Keratinocyte (primary cell): ENCODE results near the gene B3GLCT. TPM values are rescaled to one million over a fixed set of nuclear protein-coding genes. Genes with fewer than 3 reads are reported as not detected.

ENCODE experiments used
- DNase-seq: peaks from one replicate; pipeline ENCODE4 v3.0.0-alpha.2; 2011; ENCODE audit warnings: low read depth, missing footprints, low spot score
- FAIRE-seq: peaks from 2 replicates; lab custom pipeline; 2011; peaks lifted over from hg19 to GRCh38; lab: Jason Lieb, UNC
- H2AFZ ChIP-seq: 2 replicates; pipeline ENCODE4 v1.6.0; 2012; ENCODE audit warnings: low read length, control low read depth, inconsistent platforms; ENCODE audit not compliant: control insufficient read depth
- H3K27ac ChIP-seq: 2 replicates; pipeline ENCODE4 v1.5.1; 2011; ENCODE audit warnings: low read length; ENCODE audit not compliant: control insufficient read depth, insufficient read depth
- H3K27me3 ChIP-seq: 3 replicates; pipeline ENCODE4 v1.6.0; 2011; ENCODE audit warnings: low read length; ENCODE audit not compliant: control insufficient read depth, insufficient read depth; ENCODE audit errors: extremely low read depth
- H3K36me3 ChIP-seq, 2 experiments: 2 replicates in 1 of 2; 3 replicates in 1 of 2; pipeline ENCODE4 v1.5.1; 2011; ENCODE audit warnings: low read length in 2 of 2, mild to moderate bottlenecking in 1 of 2; ENCODE audit not compliant: control insufficient read depth in 2 of 2, insufficient read depth in 2 of 2; ENCODE audit errors: extremely low read depth in 1 of 2
- H3K4me1 ChIP-seq: 3 replicates; pipeline ENCODE4 v1.5.1; 2011; ENCODE audit warnings: low read length; ENCODE audit not compliant: control insufficient read depth, insufficient read depth; ENCODE audit errors: extremely low read depth
- H3K4me2 ChIP-seq: 3 replicates; pipeline ENCODE4 v1.6.0; 2011; ENCODE audit warnings: low read depth, low read length; ENCODE audit not compliant: control insufficient read depth, insufficient read depth; ENCODE audit errors: extremely low read depth
- H3K4me3 ChIP-seq, 3 experiments: fragments of 200-600 bp in 1 of 3; sonication (generic) in 1 of 3; 2 replicates in 2 of 3; 3 replicates in 1 of 3; pipeline ENCODE4 v1.5.1; 2011 to 2016; ENCODE audit warnings: low read length in 3 of 3, mild to moderate bottlenecking in 3 of 3, control low read depth in 2 of 3, inconsistent platforms in 1 of 3, low read depth in 1 of 3, mixed read lengths in 1 of 3, mixed run types in 1 of 3, moderate library complexity in 1 of 3; ENCODE audit not compliant: control insufficient read depth in 2 of 3, insufficient read depth in 2 of 3; ENCODE audit errors: extremely low read depth in 1 of 3
- H3K79me2 ChIP-seq: 2 replicates; pipeline ENCODE4 v1.6.0; 2012; ENCODE audit warnings: low read length; ENCODE audit not compliant: control insufficient read depth, insufficient read depth
- H3K9ac ChIP-seq: 3 replicates; pipeline ENCODE4 v1.6.0; 2011; ENCODE audit warnings: low read length; ENCODE audit not compliant: control insufficient read depth, insufficient read depth; ENCODE audit errors: extremely low read depth
- H3K9me1 ChIP-seq: 3 replicates; pipeline ENCODE4 v1.6.0; 2011; ENCODE audit warnings: low read length; ENCODE audit not compliant: control insufficient read depth, insufficient read depth; ENCODE audit errors: extremely low read depth
- H3K9me3 ChIP-seq: 2 replicates; pipeline ENCODE4 v1.5.1; 2012; ENCODE audit warnings: low read depth, low read length; ENCODE audit not compliant: control insufficient read depth
- H4K20me1 ChIP-seq: 3 replicates; pipeline ENCODE4 v1.6.0; 2011; ENCODE audit warnings: low read length; ENCODE audit not compliant: control insufficient read depth, insufficient read depth; ENCODE audit errors: extremely low read depth
- CTCF ChIP-seq, 3 experiments: IDR thresholded peaks in 1 of 3; conservative IDR thresholded peaks in 1 of 3; optimal IDR thresholded peaks in 1 of 3; 2 replicates in 2 of 3; 3 replicates in 1 of 3; pipeline versions ENCODE3 to v1.5.1; 2011; ENCODE audit warnings: low read length in 3 of 3, mild to moderate bottlenecking in 3 of 3, moderate library complexity in 2 of 3, control low read depth in 1 of 3, inconsistent platforms in 1 of 3; ENCODE audit not compliant: insufficient read depth in 2 of 3; ENCODE audit errors: extremely low read depth in 1 of 3
- EZH2 ChIP-seq: IDR thresholded peaks from one replicate; pipeline ENCODE4 v1.6.1; 2012; ENCODE audit warnings: inconsistent platforms, mild to moderate bottlenecking, low read length, moderate library complexity
- dilution Hi-C: fragments of 300-500 bp; cut with MboI; formaldehyde crosslinking; loops from one replicate; pipeline ENCODE4 v1.7.0; 2020; ENCODE audit warnings: low sequenced_read_pairs; ENCODE audit not compliant: extremely low pct_ligation_motif_present
- polyA plus RNA-seq, 5 experiments: library from polyadenylated mRNA; depleted of rRNA in 3 of 5; stranded (reverse) in 3 of 5; stranded (forward) in 1 of 5; unstranded in 1 of 5; fragments of >200 nt; gene quantifications; 1 replicate in 1 of 5; 2 replicates in 3 of 5; 3 replicates in 1 of 5; pipeline versions ENCODE4 v1.2.1 to v1.2.3, GENCODE V29; 2011 to 2012; ENCODE audit warnings: missing spikeins in 2 of 5, low read depth in 1 of 5, low replicate concordance in 1 of 5

B3GLCT gene
- polyA plus RNA-seq, 1 donor (not counting 4 experiments of a cell fraction or from before 2014, with no cell fraction given), result 4.4 TPM

- no peaks in the 10 kb centered on the region for H4K20me1 ChIP-seq
- H3K9me1 ChIP-seq, result no peaks in the 10 kb centered on the region
- H3K9me3 ChIP-seq, result no peaks in the 10 kb centered on the region
- no peaks in the 10 kb centered on the region for H3K79me2 ChIP-seq
- H3K9ac ChIP-seq, result no peak overlapping the region
- H3K4me1 ChIP-seq, result no peaks in the 10 kb centered on the region
- TF ChIP-seq EZH2 (no peak), CTCF (optimal IDR thresholded peaks at IDR 0.05 in 1 of 3, IDR thresholded peaks at IDR 0.05 in 1 of 3, conservative IDR thresholded peaks at IDR 0.05 in 1 of 3; ENCODE audit: extremely low read depth in 1 of 3, insufficient read depth in 2 of 3, low read length in 3 of 3) (no peak)
- no peak overlapping the region for H3K4me3 ChIP-seq
- H3K27me3 ChIP-seq, result no peaks in the 10 kb centered on the region
- dilution Hi-C loops, result no loop called here
- H3K4me2 ChIP-seq, result no peak overlapping the region
- no peaks in the 10 kb centered on the region for H3K36me3 ChIP-seq
- DNase-seq, result no peak
- no peak overlapping the region for H3K27ac ChIP-seq
- H2AFZ ChIP-seq, result no peak overlapping the region
- no peak for FAIRE-seq
Measured at GRCh38 chr13:31250435-31250834, 50.7 kb downstream of the B3GLCT start.

- Histone ChIP-seq H3K27ac (no peak overlapping the region), H2AFZ (no peak overlapping the region), H3K4me1 (no peaks in the 10 kb centered on the region), H3K27me3 (no peaks in the 10 kb centered on the region), H3K4me2 (no peak overlapping the region), H3K4me3 (no peak overlapping the region), H3K9me3 (no peaks in the 10 kb centered on the region), H3K9ac (no peak overlapping the region), H3K79me2 (no peaks in the 10 kb centered on the region), H3K9me1 (no peaks in the 10 kb centered on the region), H4K20me1 (no peaks in the 10 kb centered on the region), H3K36me3 (no peaks in the 10 kb centered on the region)
- DNase-seq (no peak), FAIRE-seq (no peak)
- dilution Hi-C loops, result no loop called here
- TF ChIP-seq CTCF (optimal IDR thresholded peaks at IDR 0.05 in 1 of 3, IDR thresholded peaks at IDR 0.05 in 1 of 3, conservative IDR thresholded peaks at IDR 0.05 in 1 of 3; ENCODE audit: extremely low read depth in 1 of 3, insufficient read depth in 2 of 3, low read length in 3 of 3), result no peak
- no peak for TF ChIP-seq EZH2
Measured at GRCh38 chr13:31261241-31261640, 61.5 kb downstream of the B3GLCT start.
